Liver (tissue), 9 donors: Measurements from ENCODE around the gene NCOA3. TPM values are rescaled to one million over a fixed set of nuclear protein-coding genes. Genes with fewer than 3 reads are reported as not detected.

Experiments
- DNase-seq: peaks from one replicate; pipeline ENCODE4 v3.0.0-alpha.2; 2017; ENCODE audit warnings: low spot score
- H3K27ac ChIP-seq, 2 donors: one replicate each; pipeline ENCODE4 v1.7.0; 2013; ENCODE audit warnings: inconsistent platforms in 2 of 2, low read length in 2 of 2, control low read depth in 1 of 2, low read depth in 1 of 2, mild to moderate bottlenecking in 1 of 2
- H3K27me3 ChIP-seq, 4 donors: one replicate each; pipeline versions ENCODE4 v1.6.1 to v1.7.0; 2013; ENCODE audit warnings: low read length in 3 of 4, inconsistent platforms in 1 of 4, mild to moderate bottlenecking in 1 of 4, moderate library complexity in 1 of 4; ENCODE audit not compliant: control insufficient read depth in 4 of 4, insufficient read depth in 4 of 4
- H3K36me3 ChIP-seq, 4 donors: one replicate each; pipeline versions ENCODE4 v1.6.1 to v1.7.0; 2013; ENCODE audit warnings: low read length in 3 of 4, mild to moderate bottlenecking in 3 of 4, low read depth in 1 of 4, moderate library complexity in 1 of 4; ENCODE audit not compliant: control insufficient read depth in 4 of 4, insufficient read depth in 3 of 4
- H3K4me1 ChIP-seq, 4 donors: one replicate each; pipeline versions ENCODE4 v1.6.1 to v1.7.0; 2013; ENCODE audit warnings: low read length in 3 of 4, mild to moderate bottlenecking in 3 of 4, moderate library complexity in 1 of 4; ENCODE audit not compliant: control insufficient read depth in 4 of 4, insufficient read depth in 4 of 4
- H3K4me3 ChIP-seq, 3 donors: one replicate each; pipeline versions ENCODE4 v1.6.1 to v1.7.0; 2013; ENCODE audit warnings: low read length in 3 of 3, control low read depth in 1 of 3, low read depth in 1 of 3, mild to moderate bottlenecking in 1 of 3
- H3K9ac ChIP-seq, 2 donors: one replicate each; pipeline ENCODE4 v1.7.0; 2013; ENCODE audit warnings: low read length in 2 of 2, mild to moderate bottlenecking in 2 of 2, moderate library complexity in 2 of 2, control low read depth in 1 of 2, low read depth in 1 of 2
- H3K9me3 ChIP-seq, 4 donors: one replicate each; pipeline versions ENCODE4 v1.6.1 to v1.7.0; 2013; ENCODE audit warnings: low read length in 3 of 4; ENCODE audit not compliant: control insufficient read depth in 4 of 4
- ATF3 ChIP-seq: IDR thresholded peaks from 2 replicates; pipeline ENCODE4 v1.6.1; 2016; ENCODE audit warnings: antibody characterized with exemption
- CTCF ChIP-seq: fragments of 150-350 bp; IDR thresholded peaks from 2 replicates; pipeline ENCODE4 v1.5.1; 2017; ENCODE audit warnings: improper control_type of control experiment, low read depth, low read length; ENCODE audit not compliant: missing input control
- EGR1 ChIP-seq, 2 donors: IDR thresholded peaks; 2 replicates each; pipeline ENCODE4 v1.6.1; 2016 to 2018; ENCODE audit warnings: antibody characterized with exemption in 2 of 2, low read depth in 2 of 2
- FOXA1 ChIP-seq: IDR thresholded peaks from 2 replicates; pipeline ENCODE4 v1.6.1; 2016; ENCODE audit warnings: antibody characterized with exemption
- FOXA2 ChIP-seq: IDR thresholded peaks from 2 replicates; pipeline ENCODE4 v1.6.1; 2016; ENCODE audit warnings: antibody characterized with exemption
- GABPA ChIP-seq, 2 donors: IDR thresholded peaks in 1 of 2; conservative IDR thresholded peaks in 1 of 2; 2 replicates each; pipeline ENCODE4 v1.6.1; 2016; ENCODE audit warnings: antibody characterized with exemption in 2 of 2, mild to moderate bottlenecking in 1 of 2, moderate library complexity in 1 of 2
- HNF4A ChIP-seq, 2 donors: conservative IDR thresholded peaks; 2 replicates each; pipeline ENCODE4 v1.6.1; 2016; ENCODE audit warnings: antibody characterized with exemption in 2 of 2, mild to moderate bottlenecking in 2 of 2
- JUND ChIP-seq, 2 donors: IDR thresholded peaks; 2 replicates each; pipeline ENCODE4 v1.6.1; 2016; ENCODE audit warnings: antibody characterized with exemption in 2 of 2
- MAX ChIP-seq: IDR thresholded peaks from 2 replicates; pipeline ENCODE4 v1.6.1; 2016; ENCODE audit warnings: antibody characterized with exemption
- NR2F2 ChIP-seq: IDR thresholded peaks from 2 replicates; pipeline ENCODE4 v1.6.1; 2016; ENCODE audit warnings: antibody characterized with exemption
- RAD21 ChIP-seq, 2 donors: IDR thresholded peaks; 2 replicates each; pipeline ENCODE4 v1.6.1; 2016; ENCODE audit warnings: antibody characterized with exemption in 2 of 2, mild to moderate bottlenecking in 2 of 2
- REST ChIP-seq: IDR thresholded peaks from 2 replicates; pipeline ENCODE4 v1.6.1; 2016; ENCODE audit warnings: antibody characterized with exemption, mild to moderate bottlenecking
- RXRA ChIP-seq, 2 donors: IDR thresholded peaks; 2 replicates each; pipeline ENCODE4 v1.6.1; 2017 to 2018; ENCODE audit warnings: antibody characterized with exemption in 2 of 2, mild to moderate bottlenecking in 1 of 2
- TAF1 ChIP-seq: conservative IDR thresholded peaks from 2 replicates; pipeline ENCODE4 v1.6.1; 2016; ENCODE audit warnings: antibody characterized with exemption, mild to moderate bottlenecking
- YY1 ChIP-seq: IDR thresholded peaks from 2 replicates; pipeline ENCODE4 v1.6.1; 2016; ENCODE audit warnings: antibody characterized with exemption, mild to moderate bottlenecking
- ZBTB33 ChIP-seq: IDR thresholded peaks from 2 replicates; pipeline ENCODE4 v1.6.1; 2016; ENCODE audit warnings: antibody characterized with exemption
- WGBS: extraction: QIAGEN DNeasy Blood & Tissue Kit; methylation state at CpG from one replicate; pipeline ENCODE4 v1.1.7; 2013; 5-methylcytosine and 5-hydroxymethylcytosine counted together
- polyA plus RNA-seq, 2 donors: library from polyadenylated mRNA; stranded (reverse) in 1 of 2; unstranded in 1 of 2; fragments of 200-250 nt in 1 of 2; fragments of >200 nt in 1 of 2; fragmentation: Nextera tagmentation in 1 of 2; extraction: Ambion mirVana in 1 of 2; gene quantifications; one replicate each; pipeline versions ENCODE4 v1.2.1 to v1.2.3, GENCODE V29; 2013 to 2015
- total RNA-seq, 2 donors: library from RNA; depleted of rRNA; stranded (reverse); fragments of >200 nt; gene quantifications; one replicate each; pipeline ENCODE4 v1.2.3, GENCODE V29; 2014
- donor health status: healthy.
- donor health status: healthy.
- donor health status: healthy.
- donor health status: healthy.
- donor health status: healthy.

NCOA3 gene
- total and polyA plus RNA-seq, 4 donors: 3.8 to 18.2 (median 8.9) TPM

GRCh38 chr20:47597090-47597489 lies 95.4 kb downstream of the NCOA3 start:
- Histone ChIP-seq H3K27me3 (no peaks in the 10 kb centered on the region), H3K36me3 (no peaks in the 10 kb centered on the region), H3K9me3 (no peaks in the 10 kb centered on the region), H3K4me1 (peaks cover 0 to 11% (median 4%) of the 10 kb centered on the region in 4 donors), H3K27ac (no peak overlapping the region), H3K4me3 (no peak overlapping the region), H3K9ac (no peak overlapping the region)
- DNase-seq: no peak
- TF ChIP-seq RAD21 (IDR thresholded peaks at IDR 0.05) (no peak), YY1 (no peak), NR2F2 (no peak), ATF3 (no peak), REST (no peak), HNF4A (conservative IDR thresholded peaks at IDR 0.05) (no peak), JUND (IDR thresholded peaks at IDR 0.05) (no peak), FOXA2 (no peak), CTCF (no peak), ZBTB33 (no peak), GABPA (IDR thresholded peaks at IDR 0.05 in 1 of 2, conservative IDR thresholded peaks at IDR 0.05 in 1 of 2) (no peak), RXRA (IDR thresholded peaks at IDR 0.05) (no peak), MAX (no peak)

- no peak overlapping the region for H3K27ac ChIP-seq
- peaks cover 0 to 14% (median 4%) of the 10 kb centered on the region in 4 donors for H3K4me1 ChIP-seq
- H3K9me3 ChIP-seq: no peaks in the 10 kb centered on the region
- DNase-seq: no peak
- H3K27me3 ChIP-seq: no peaks in the 10 kb centered on the region
- no peak overlapping the region for H3K9ac ChIP-seq
- no peak overlapping the region for H3K4me3 ChIP-seq
- WGBS: 86% methylated on average over 7 of the region's 7 CpGs
- H3K36me3 ChIP-seq: no peaks in the 10 kb centered on the region
- TF ChIP-seq TAF1: no peak
- TF ChIP-seq EGR1 (IDR thresholded peaks at IDR 0.05; ENCODE audit: low read depth in 2 of 2): no peak
- no peak for TF ChIP-seq ATF3
- TF ChIP-seq RXRA (IDR thresholded peaks at IDR 0.05): no peak
- TF ChIP-seq HNF4A (conservative IDR thresholded peaks at IDR 0.05): no peak
- TF ChIP-seq GABPA (IDR thresholded peaks at IDR 0.05 in 1 of 2, conservative IDR thresholded peaks at IDR 0.05 in 1 of 2): no peak
- TF ChIP-seq ZBTB33: no peak
- TF ChIP-seq FOXA1: no peak
- no peak for TF ChIP-seq NR2F2
- TF ChIP-seq CTCF: no peak
- TF ChIP-seq YY1: no peak
These were observed 97.4 kb downstream of the NCOA3 start for GRCh38 chr20:47598911-47599744.
